GM21529 (cell line): ENCODE results near the gene ZNF613.
"Not testable (repeated sequence)": the region's sequence is repeated elsewhere in the genome, so short reads cannot be mapped to it uniquely, and the experiment has no call there.

Source experiments
- ATAC-seq: cut with Tn5 transposase; IDR thresholded peaks from one replicate; pipeline ENCODE4 v1.9.1; 2021; ENCODE audit not compliant: unreplicated experiment

ZNF613 gene

DNA sequence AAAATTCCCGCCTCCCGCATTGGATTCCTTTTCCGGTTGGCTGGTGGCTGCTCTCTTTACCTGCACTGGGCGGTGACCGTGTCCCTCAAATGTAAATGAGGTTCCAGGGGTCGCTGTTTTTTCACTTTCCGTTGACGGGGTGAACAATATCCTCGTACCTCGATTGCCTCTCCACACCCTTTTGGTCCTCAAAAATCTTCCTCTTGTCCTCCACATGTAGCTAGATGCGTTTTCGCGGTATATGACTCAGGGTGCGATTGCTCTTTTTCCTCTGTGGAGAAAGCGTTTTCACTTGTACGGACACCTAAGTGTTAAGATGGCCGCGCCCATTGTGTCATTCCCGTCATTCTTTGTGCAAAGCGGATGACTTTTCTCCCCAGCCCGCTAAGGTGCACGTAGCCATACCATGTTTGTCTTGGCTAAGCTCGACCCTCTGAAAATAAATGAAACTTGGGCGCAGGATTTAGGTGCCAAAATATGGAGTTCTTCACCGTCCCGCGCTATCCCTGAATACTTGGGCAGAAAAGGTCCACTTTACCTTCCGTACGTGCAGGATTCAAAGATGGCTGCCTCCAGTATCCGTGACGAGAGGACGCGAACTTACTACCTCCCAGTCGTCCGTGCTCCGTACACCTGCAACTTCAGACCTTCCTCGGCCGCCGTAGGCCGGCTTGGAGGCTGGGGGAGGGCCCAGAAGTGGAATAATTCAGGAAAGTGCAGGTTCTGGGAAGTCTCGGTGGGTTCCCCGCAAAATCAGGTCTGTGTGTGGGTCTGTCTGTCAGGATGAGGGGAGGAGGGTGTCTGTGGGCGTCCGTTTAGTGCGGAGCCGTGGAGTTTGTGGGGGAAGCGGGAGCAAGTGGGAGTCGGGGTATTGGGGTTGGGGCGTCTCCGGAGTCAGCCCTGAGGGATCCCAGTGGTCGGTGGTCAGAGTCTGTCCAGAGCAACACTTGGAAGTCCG, at the start of gene ZNF613:
TSS of gene ZNF613 (plus strand) at position 689 of the 958 bp plus-strand sequence. CDS start 8,749 bp downstream, outside the sequence.
- peak; percentile 83 for ATAC-seq

DNA sequence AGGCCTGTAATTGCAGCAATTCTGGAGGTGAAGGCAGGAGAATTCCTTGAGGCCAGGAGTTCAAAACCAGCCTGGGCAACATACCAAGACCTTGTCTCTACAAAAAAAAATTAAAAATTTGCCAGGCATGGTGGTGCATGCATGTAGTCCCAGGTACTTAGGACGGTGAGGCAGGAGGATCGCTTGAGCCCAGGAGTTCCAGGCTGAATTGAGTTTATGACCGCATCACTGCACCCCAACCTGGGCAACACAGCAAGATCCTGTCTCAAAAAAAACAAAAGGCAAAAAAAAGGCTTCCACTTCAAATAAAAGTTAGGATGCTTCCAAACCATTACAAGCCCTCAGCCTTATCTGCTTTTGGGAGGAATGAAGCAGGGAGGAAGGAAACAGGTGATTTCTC, 44.8 kb upstream of the ZNF613 start:
- no peak for ATAC-seq

DNA sequence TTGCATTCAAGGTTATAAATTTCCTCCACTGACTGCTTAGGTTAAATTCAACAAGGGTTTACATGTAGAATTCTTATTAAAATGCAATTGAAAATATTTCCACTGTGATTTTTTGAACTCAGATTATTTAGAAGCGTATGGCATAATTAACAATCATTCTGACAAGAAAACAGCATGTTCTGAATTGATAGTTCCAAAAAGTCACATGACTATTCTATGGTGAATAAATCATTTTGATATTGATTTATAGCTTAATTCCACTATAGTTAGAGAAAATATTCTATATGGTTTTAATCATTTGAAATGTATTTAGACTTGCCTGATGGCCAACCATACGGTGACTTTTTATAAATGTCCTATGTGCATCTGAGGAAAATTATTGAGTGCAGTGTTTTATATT, 42.6 kb upstream of the ZNF613 start:
- ATAC-seq = no peak

DNA sequence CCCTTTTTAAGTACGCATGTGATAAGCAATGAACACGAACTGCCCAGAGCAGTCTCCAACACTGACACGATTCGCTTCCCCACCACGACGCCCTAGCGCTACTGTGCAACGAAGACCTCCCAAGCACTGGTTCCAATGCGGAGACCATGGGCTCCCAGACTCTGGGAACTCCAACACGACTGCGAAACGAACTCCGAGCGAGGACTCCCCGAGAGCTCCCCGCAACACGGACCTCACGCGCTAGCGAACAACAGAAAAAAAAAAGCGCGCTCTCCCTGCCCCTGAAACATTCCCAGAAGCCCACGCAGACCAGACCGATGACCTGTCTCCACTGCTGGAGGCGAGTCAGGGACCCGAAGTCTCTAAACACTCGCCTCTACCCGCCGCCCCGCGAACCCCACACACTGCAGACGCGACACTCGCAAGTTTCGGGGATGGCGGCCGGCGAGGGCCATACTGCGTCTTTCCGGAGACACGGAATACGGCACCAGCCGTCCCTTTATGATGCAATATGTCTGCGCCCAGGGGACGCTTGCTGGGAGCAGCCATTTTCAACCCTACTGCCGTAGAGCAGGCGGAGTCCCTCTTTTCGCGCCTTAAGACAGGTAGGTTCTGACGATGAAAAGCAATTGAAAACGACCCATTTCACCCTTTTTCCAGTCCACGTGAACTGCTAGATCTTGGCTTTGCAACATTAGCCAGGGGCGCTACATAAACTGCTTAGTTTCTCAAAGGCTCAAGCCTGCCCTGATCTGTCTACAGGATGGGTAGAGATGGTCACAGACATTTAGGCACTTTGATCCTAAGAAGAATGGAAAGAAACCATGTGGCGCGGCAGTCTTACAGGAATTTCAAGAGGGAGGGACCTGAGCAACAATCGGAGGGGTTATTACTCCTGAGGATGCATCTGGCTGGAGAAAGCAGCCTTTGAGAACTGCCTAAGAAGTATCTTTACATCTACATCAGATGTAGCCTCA, 39.5 kb upstream of the ZNF613 start, which contains the start of gene ZNF577:
TSS of gene ZNF577 (minus strand) at position 430 of the 977 bp plus-strand sequence. CDS start 7,569 bp downstream, outside the sequence.
- ATAC-seq = no peak

DNA sequence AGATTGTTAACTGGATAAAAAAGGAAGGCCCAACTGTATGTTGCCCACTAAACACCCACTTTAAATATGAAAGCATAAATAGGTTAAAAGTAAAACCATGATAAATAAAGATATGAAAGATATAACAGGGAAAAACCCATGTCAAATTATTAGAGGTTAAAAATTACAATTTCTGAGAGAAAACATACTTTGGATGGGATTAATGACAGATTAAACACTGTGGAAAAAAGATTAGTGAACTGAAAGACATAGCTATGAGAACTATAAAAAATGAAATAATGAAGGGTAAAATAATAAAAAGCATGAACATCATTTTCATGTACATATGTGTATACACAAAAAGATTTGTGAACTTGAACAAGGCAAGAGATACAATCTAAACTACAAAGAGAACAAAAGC, 37.3 kb upstream of the ZNF613 start:
- no peak for ATAC-seq

DNA sequence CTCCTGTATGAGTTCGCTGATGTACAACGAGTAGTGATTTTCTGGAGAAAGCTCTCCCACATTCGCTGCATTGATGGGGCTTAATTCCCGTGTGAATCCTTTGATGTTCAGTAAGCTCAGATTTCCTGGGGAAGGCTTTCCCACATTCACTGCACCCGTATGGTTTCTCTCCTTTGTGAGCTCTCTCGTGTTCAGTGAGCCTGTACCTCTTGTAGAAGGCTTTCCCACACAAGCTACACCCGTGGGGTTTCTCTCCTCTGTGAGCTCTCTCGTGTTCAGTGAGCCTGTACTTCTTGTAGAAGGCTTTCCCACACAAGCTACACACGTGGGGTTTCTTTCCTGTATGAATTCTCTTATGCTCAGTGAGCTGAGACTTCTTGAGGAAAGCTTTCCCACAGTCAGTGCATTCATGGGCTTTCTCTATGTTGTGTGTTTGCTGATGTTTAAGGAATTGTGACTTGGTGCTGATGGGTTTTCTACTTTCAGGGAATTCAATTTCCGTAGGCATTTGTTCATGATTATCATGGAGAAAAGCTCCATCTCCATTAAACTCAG, 36.0 kb upstream of the ZNF613 start:
- ATAC-seq = no peak

DNA sequence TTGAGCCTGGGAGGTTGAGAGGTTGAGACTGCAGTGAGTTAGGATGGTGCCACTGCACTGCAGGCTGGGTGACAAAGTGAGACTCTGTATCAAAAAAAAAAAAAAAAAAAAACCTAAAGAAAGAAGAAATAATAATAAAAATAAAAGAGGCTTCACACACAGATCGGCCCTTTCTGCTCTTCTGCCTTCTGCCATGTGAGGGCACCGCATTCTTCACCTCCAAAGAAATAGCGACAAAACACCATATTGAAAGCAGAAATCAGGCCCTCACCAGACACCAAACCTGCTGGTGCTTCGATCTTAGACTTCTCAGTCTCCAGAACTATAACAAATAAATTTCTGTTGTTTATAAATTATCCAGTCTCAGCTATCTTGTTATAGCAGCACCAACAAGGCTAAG, 25.4 kb upstream of the ZNF613 start:
- no peak for ATAC-seq

DNA sequence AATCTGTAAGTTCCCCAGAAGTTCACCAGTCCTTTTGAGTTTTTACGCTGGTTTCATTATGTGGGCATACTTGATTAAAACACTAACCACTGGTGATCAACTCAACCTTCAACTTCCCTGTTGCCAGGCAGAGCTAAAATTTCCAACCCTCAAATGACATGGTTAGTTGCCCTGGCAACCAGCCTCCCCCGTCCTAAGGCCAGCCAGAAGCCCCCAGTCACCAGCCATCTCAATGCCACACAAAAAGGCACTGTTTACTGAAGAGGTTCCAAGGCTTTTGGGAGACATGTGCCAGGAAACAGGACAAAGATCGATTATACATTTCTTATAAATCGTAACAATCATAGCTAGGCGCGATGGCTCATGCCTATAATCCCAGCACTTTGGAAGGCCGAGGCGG, 24.1 kb upstream of the ZNF613 start:
- no peak for ATAC-seq

DNA sequence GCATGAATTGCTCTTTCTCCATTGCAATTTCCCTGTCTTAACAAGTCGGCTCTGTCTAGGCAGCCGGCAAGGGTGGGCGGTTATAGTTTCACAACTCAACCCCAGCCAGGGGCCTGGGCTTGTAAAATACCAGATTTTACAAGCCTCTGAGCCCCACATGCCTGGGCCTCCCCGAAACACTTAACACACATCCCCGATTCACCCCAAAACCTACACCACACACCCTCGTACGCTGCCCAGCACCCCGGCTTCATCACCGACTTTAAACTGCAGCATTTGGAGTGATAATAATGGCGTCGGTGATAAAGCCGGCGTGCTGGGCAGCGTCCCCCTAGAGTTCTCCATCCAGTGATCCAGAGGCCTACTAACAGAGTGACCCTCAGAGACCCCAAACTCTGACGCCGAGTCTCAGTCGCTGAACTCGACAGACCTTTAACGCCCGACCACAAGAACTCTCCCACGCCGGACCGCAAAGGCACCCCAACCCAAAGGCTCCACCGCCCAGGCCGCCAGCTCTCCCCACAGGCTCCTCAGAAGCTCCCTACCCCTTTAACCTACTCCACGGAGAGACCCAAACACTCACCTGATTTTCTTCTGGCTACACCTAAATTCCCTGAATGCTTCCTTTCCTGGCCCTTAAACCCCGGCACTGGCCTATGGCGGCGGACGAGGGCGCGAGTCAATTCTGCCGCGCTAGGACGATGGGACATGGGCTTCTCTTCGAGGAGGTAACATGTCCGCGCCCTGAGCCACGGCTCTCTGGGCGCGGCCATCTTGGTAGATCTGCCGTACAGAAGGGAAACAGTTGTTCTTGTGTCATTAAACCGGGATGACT, 22.7 kb upstream of the ZNF613 start, which contains the start of gene ZNF649:
TSS of gene ZNF649 (minus strand) at position 687 of the 835 bp plus-strand sequence. CDS start 4,910 bp downstream, outside the sequence.
- peak; percentile 86 for ATAC-seq

DNA sequence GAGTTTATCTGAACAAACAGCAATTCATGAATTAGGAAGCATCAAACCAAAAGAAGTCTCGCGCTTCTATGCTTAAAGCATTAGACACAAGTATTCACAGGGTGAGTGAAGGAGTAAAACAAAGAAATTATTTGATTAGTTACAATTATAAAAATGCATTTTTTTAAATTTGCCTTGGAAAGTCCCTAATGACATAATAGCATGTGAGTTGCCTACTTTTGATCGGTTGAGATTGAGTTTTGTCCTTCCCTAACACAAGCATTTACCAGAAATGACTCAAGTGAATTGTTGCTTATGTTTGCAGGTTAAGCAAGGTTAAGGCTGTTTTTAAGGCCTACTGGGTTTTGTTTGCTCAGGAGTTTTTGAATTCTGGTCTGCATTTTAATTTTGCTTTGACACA, 22.1 kb upstream of the ZNF613 start:
- ATAC-seq = no peak

DNA sequence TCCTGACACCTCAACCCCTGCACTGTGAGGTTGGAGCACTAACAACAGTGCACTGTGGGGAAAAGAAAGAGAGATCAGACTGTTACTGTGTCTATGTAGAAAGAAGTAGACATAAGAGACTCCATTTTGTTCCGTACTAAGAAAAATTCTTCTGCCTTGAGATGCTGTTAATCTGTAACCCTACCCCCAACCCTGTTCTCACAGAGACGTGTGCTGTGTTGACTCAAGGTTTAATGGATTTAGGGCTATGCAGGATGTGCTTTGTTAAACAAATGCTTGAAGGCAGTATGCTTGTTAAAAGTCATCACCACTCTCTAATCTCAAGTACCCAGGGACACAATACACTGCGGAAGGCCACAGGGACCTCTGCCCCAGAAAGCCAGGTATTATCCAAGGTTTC, 21.6 kb upstream of the ZNF613 start:
- ATAC-seq = not testable (repeated sequence)

DNA sequence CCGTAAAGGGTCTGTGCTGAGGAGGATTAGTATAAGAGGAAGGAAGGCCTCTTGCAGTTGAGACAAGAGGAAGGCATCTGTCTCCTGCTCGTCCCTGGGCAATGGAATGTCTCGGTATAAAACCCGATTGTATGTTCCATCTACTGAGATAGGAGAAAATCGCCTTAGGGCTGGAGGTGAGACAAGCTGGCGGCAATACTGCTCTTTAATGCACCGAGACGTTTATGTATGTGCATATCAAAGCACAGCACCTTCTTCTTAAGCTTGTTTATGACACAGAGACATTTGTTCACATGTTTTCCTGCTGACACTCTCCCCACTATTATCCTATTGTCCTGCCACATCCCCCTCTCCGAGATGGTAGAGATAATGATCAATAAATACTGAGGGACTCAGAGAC, 21.2 kb upstream of the ZNF613 start:
- not testable (repeated sequence) for ATAC-seq

DNA sequence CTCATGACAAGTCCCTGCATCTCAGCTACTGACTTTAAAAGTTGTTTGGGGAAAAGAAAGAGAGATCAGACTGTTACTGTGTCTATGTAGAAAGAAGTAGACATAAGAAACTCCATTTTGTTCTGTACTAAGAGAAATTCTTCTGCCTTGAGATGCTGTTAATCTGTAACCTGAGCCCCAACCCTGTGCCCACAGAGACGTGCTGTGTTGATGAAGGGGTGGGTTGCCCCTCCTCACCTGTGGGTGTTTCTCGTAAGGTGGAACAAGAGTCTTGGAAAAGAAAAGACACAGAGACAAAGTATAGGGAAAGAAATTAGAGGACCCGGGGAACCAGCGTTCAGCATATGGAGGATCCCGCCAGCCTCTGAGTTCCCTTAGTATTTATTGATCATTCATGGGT, 19.3 kb upstream of the ZNF613 start:
- ATAC-seq = not testable (repeated sequence)

DNA sequence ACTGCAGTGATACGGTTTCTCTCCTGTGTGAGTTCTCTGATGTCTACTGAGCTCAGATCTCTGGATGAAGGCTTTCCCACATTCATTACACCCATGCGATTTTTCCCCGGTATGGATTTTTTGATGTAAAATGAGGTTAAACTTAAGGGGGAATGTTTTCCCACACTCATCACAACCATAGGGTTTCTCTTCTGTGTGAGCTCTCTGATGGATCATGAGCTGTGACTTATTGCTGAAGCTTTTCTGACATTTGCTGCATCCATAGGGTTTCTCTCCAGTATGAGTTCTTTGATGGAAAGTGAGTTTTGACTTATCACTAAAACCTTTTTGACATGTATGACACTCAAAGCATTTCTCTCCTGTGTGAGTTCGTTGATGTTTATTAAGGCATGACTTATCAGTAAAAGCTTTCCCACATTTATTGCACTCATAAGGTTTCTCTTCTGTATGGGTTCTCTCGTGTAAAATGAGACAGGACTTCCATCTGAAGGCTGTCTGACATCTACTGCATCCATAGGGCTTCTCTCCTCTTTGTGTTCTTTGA, 11.9 kb upstream of the ZNF613 start:
- no peak for ATAC-seq

DNA sequence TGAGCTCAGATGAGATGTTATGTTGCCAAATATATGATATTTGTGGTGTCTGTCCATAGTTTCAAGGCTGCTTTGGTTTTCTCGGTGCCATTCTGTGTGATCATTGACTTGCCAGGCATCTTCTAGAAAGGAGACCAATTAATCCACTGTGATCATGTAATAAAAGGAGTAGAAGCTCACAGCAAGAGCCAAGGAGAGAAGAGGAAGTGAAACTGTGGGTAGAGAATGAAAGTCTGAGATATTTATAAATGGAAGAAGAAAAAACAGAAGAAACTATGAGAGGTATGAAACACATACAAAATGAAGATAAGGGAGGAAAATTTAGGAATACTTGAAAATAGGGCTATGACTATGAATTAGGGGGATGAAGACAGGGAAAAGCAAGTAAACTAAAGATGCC, 11.1 kb upstream of the ZNF613 start:
- no peak for ATAC-seq

DNA sequence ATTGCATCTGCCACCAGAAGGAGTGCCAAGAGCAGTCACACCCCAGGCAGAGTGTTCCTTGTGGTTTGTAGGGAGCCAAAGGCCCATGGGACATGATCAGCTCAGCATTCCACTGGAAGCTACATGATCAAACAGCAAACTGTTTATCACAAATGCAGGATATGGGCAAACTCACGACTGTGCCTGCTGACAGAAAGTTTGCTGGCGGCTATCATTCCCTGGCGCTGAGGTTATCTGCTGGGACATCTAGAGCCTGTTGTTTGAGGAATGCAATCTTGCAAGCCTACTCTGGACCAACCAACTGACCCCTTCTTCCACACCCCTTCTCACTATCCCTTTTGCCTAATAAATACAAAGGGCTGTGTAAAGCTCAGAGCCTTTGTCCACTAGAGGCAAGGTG, 7.7 kb upstream of the ZNF613 start:
- no peak for ATAC-seq

DNA sequence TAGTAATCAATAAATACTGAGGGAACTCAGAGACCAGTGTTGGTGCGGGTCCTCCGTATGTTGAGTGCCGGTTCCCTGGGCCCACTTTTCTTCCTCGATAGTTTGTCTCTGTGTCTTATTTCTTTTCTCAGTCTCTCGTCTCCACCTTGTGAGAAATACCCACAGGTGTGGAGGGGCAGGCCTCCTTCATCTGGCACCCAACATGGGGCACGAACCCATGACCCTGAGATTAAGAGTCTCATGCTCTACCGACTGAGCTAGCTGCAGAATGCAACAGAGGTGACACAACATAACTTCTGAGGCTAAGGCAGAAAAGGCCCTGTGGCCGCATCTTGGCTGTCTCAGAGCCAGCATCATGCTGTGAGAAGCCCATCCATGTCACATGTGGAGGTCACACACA, 5.3 kb upstream of the ZNF613 start:
- ATAC-seq = no peak

DNA sequence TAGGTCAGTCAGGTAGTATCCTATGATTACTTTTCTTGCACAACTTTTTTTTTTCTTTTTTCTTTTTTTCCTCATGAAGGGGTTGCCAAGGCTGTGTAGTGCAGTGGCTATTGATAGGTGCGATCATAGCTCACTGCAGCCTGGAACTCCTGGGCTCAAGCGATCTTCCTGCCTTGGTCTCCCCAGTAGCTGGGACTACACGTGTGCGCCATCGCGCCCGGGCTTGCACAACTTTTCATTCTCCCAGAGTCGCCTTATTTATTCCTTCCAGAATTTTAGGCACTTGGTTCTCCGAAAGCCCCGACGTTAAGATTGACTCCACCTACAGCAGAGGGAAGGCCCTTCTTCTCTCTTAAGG, 867 bp upstream of the ZNF613 start:
- no peak for ATAC-seq

DNA sequence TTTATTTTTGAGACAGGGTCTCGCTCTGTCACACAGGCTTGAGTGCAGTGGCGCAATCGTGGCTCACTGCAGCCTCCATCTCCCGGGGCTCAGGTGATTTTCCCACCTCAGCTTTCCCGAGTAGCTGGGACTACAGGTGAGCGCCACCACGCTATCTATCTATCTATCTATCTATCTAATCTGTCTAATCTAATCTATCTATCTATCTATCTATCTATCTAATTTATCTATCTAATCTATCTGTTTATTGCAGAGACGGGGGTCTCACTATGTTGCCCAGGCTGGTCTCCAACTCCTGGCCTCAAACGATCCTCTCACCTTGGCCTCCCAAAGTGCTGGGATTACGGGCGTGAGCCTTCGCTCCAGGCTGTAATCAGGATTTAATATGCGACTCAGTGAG, 587 bp downstream of the ZNF613 start:
- no peak for ATAC-seq

DNA sequence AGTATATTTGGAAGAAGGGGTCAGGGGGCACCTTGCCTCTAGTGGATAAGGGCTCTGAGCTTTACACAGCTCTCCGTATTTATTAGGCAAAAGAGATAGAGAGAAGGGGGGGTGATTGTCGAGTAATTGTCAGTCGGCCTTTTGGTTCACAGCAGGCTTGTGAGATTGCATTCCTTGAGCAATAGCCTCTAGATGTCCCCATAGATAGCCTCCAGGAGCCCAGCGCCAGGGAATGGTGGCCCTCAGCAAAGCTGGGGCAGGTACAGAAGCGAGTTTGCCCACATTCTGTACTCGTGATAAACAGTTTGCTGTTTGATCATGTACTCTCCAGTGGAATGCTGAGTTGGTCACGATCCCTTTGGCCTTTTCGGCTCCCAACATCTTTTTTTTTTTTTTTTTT, 4.6 kb downstream of the ZNF613 start:
- ATAC-seq = no peak
